GM12891 (cell line): ENCODE measurements around the gene ZNF536.

Experiments
- POLR2A ChIP-seq: IDR thresholded peaks from 2 replicates; pipeline ENCODE4 v1.6.1; 2011; ENCODE audit warnings: low read depth, low read length, control low read depth
- POLR2AphosphoS5 ChIP-seq: IDR thresholded peaks from 2 replicates; pipeline ENCODE4 v1.6.1; 2011; ENCODE audit warnings: low read depth, low read length, control low read depth
- SPI1 ChIP-seq: IDR thresholded peaks from 2 replicates; pipeline ENCODE4 v1.6.1; 2011; ENCODE audit warnings: low read depth, low read length, control low read depth
- TAF1 ChIP-seq: IDR thresholded peaks from 2 replicates; pipeline ENCODE4 v1.6.1; 2011; ENCODE audit warnings: low read depth, low read length, control low read depth

- TF ChIP-seq SPI1 (no peak), POLR2A (no peak), POLR2AphosphoS5 (no peak), TAF1 (no peak)
Observed at GRCh38 chr19:30552593-30552992, 180.4 kb downstream of the ZNF536 start.
